ENCODE data around the gene CCDC6. TPM values are rescaled to one million over a fixed set of nuclear protein-coding genes. Genes with fewer than 3 reads are reported as not detected.

Gene CCDC6
- total and polyA plus RNA-seq, 2 of the 8 experiments (the other 6 are each of a cell fraction or from before 2014, with no cell fraction given) = 42.2 to 74.4 TPM

- H3K9ac ChIP-seq (replicated peaks in 1 of 4; ENCODE audit: extremely low read depth in 1 of 4, low read depth in 3 of 4, low read length in 3 of 4) = no peak overlapping the region
- no peak overlapping the region for H3K23ac ChIP-seq (ENCODE audit: insufficient read length)
- H4K8ac ChIP-seq (ENCODE audit: extremely low read depth, insufficient read depth, low read length) = no peak overlapping the region
- no peak for TF ChIP-seq CHD1 (IDR thresholded peaks at IDR 0.05; ENCODE audit: low read depth, low read length)
- no peak for TF ChIP-seq ASH2L (IDR thresholded peaks at IDR 0.05; ENCODE audit: low read length)
- TF ChIP-seq MAX (IDR thresholded peaks at IDR 0.05) = no peak
- TF ChIP-seq CTCF (IDR thresholded peaks at IDR 0.05; ENCODE audit: control extremely low read depth in 1 of 3, insufficient read depth in 1 of 3, low read depth in 1 of 3, low read length in 3 of 3) = no peak
- no peak for TF ChIP-seq USF2 (IDR thresholded peaks at IDR 0.05; ENCODE audit: low read length)
- TF ChIP-seq KDM4A (IDR thresholded peaks at IDR 0.05; ENCODE audit: low read depth, low read length, severe bottlenecking) = no peak
- TF ChIP-seq RAD21 (IDR thresholded peaks at IDR 0.05 in 1 of 2, conservative IDR thresholded peaks at IDR 0.05 in 1 of 2; ENCODE audit: low read depth in 2 of 2, low read length in 2 of 2) = no peak
- TF ChIP-seq CEBPB (IDR thresholded peaks at IDR 0.05; ENCODE audit: low read depth, low read length) = no peak
- peaks cover 6% of the 10 kb centered on the region; the same call in 1 of the 2 replicates for H3K79me1 ChIP-seq (ENCODE audit: low read depth, low read length)
- POLR2A ChIA-PET (ENCODE audit: partially characterized antibody) = interaction anchor here (1.5 kb wide), 1 partner anchor 200 kb away, joined by 3 read pairs; no protein-coding TSS in a partner anchor
- H3K4ac ChIP-seq (replicated peaks; ENCODE audit: insufficient read length, low read depth, low read length) = no peak overlapping the region
- peaks cover 0 to 10% (median 6%) of the 10 kb centered on the region in 4 experiments; a peak in 3 of 7 replicates for H3K4me1 ChIP-seq (replicated peaks in 1 of 4; ENCODE audit: control insufficient read depth in 3 of 4, insufficient read depth in 4 of 4, low read length in 3 of 4)
- H4K91ac ChIP-seq (replicated peaks; ENCODE audit: insufficient read length, low read length) = no peak overlapping the region
- FAIRE-seq = no peak
- no peak overlapping the region for H4K5ac ChIP-seq (ENCODE audit: insufficient read length, low read depth, low read length)
- no peak overlapping the region for H3K4me2 ChIP-seq (ENCODE audit: insufficient read depth in 1 of 2, low read depth in 2 of 2, low read length in 2 of 2)
- H3K18ac ChIP-seq (ENCODE audit: extremely low read depth, low read length) = no peak overlapping the region
- H3K27ac ChIP-seq (ENCODE audit: low read depth, low read length) = no peak overlapping the region
- CTCF ChIA-PET (ENCODE audit: partially characterized antibody) = interaction anchor here (0.9 to 6.6 kb wide), 13 partner anchors 12 to 210 kb away, joined by 3 to 68 read pairs (median 9); no protein-coding TSS in a partner anchor
- H3K27me3 ChIP-seq (replicated peaks in 1 of 4; ENCODE audit: control insufficient read depth in 3 of 4, extremely low read depth in 1 of 4, insufficient read depth in 3 of 4, low read length in 3 of 4) = no peaks in the 10 kb centered on the region
- H2BK20ac ChIP-seq (ENCODE audit: low read length) = no peak overlapping the region
- H2BK5ac ChIP-seq (ENCODE audit: low read depth, low read length) = no peak overlapping the region
- no peaks in the 10 kb centered on the region for H3K23me2 ChIP-seq (ENCODE audit: low read depth, low read length)
- no peaks in the 10 kb centered on the region for H3K9me3 ChIP-seq (ENCODE audit: insufficient read depth in 2 of 2, low read depth in 1 of 2, low read length in 1 of 2)
- no peak for DNase-seq (ENCODE audit: low read depth in 1 of 2, low spot score in 2 of 2)
- H2BK12ac ChIP-seq (ENCODE audit: low read depth, low read length) = no peak overlapping the region
- 87% methylated on average over 2 of the region's 2 CpGs; no CpG with 5 or more reads in 1 of the 2 experiments for WGBS, 2 experiments (ENCODE audit: extremely low coverage in 1 of 2, insufficient coverage in 1 of 2, insufficient read length in 1 of 2, insufficient replicate concordance in 2 of 2, low coverage in 1 of 2, low lambda C conversion rate in 2 of 2, missing lambda C conversion rate in 1 of 2)
- no peak overlapping the region for H2AK5ac ChIP-seq (ENCODE audit: low read depth, low read length)
- no peak overlapping the region for H3K4me3 ChIP-seq (ENCODE audit: extremely low read depth in 1 of 4, insufficient read depth in 2 of 4, low read depth in 3 of 4, low read length in 4 of 4)
- no peak overlapping the region for H2BK15ac ChIP-seq (ENCODE audit: low read length)
- no peak overlapping the region for H2BK120ac ChIP-seq (replicated peaks; ENCODE audit: low read depth, low read length)
- H4K20me1 ChIP-seq (replicated peaks in 1 of 2; ENCODE audit: control insufficient read depth in 1 of 2, insufficient read depth in 2 of 2, low read length in 2 of 2) = no peaks in the 10 kb centered on the region
- no peak overlapping the region for H3K14ac ChIP-seq (ENCODE audit: insufficient read length)
- H2AFZ ChIP-seq (ENCODE audit: low read length) = no peak overlapping the region
- H3K56ac ChIP-seq (replicated peaks; ENCODE audit: insufficient read length, low read depth, low read length) = no peak overlapping the region
- peaks cover 2 to 14% (median 5%) of the 10 kb centered on the region in 4 experiments; a peak in 5 of 8 replicates for H3K36me3 ChIP-seq (ENCODE audit: control insufficient read depth in 2 of 4, insufficient read depth in 4 of 4, low read length in 3 of 4)
- H3K79me2 ChIP-seq (ENCODE audit: control insufficient read depth in 1 of 2, insufficient read depth in 2 of 2, low read length in 2 of 2) = peaks cover 5 to 53% of the 10 kb centered on the region in 2 experiments
Measured at GRCh38 chr10:59832506-59832905, 73.8 kb downstream of the CCDC6 start.

Data from H1 (cell line).